Measurements from ENCODE around the gene RAX2.
"Not testable (repeated sequence)": the region's sequence is repeated elsewhere in the genome, so short reads cannot be mapped to it uniquely, and the experiment has no call there.

Gene RAX2

GRCh38 chr19:3778104-3778867, 6.3 kb upstream of the RAX2 start:
- DNase-seq (ENCODE audit: low read depth in 1 of 2, low spot score in 1 of 2): no peak

- no peak for DNase-seq (ENCODE audit: low read depth in 1 of 2, low spot score in 1 of 2)
Measured at GRCh38 chr19:3776479-3777040, 4.5 kb upstream of the RAX2 start.

GRCh38 chr19:3775831-3776230, 3.8 kb upstream of the RAX2 start:
- DNase-seq (ENCODE audit: low read depth in 1 of 2, low spot score in 1 of 2): no peak

- DNase-seq (ENCODE audit: low read depth in 1 of 2, low spot score in 1 of 2): no peak
Measured at GRCh38 chr19:3775374-3775711, 3.3 kb upstream of the RAX2 start.

- no peak for DNase-seq (ENCODE audit: low read depth in 1 of 2, low spot score in 1 of 2)
Measured at GRCh38 chr19:3774621-3775373, 2.8 kb upstream of the RAX2 start.

- no peak for DNase-seq (ENCODE audit: low read depth in 1 of 2, low spot score in 1 of 2)
Measured at GRCh38 chr19:3773814-3774515, 1.9 kb upstream of the RAX2 start.

GRCh38 chr19:3771000-3771905, 775 bp downstream of the RAX2 start:
- DNase-seq (ENCODE audit: low read depth in 1 of 2, low spot score in 1 of 2): no peak

GRCh38 chr19:3770136-3770999, 1.7 kb downstream of the RAX2 start:
- DNase-seq (ENCODE audit: low read depth in 1 of 2, low spot score in 1 of 2): no peak

GRCh38 chr19:3769494-3769893, 2.5 kb downstream of the RAX2 start:
- no peak for DNase-seq (ENCODE audit: low read depth in 1 of 2, low spot score in 1 of 2)

GRCh38 chr19:3768748-3769099, 3.3 kb downstream of the RAX2 start:
- DNase-seq (ENCODE audit: low read depth in 1 of 2, low spot score in 1 of 2): no peak

- DNase-seq (ENCODE audit: low read depth in 1 of 2, low spot score in 1 of 2): no peak
Measured at GRCh38 chr19:3768015-3768747, 3.8 kb downstream of the RAX2 start.

- no peak for DNase-seq (ENCODE audit: low read depth in 1 of 2, low spot score in 1 of 2)
Measured at GRCh38 chr19:3767050-3767449, 5.0 kb downstream of the RAX2 start.

GRCh38 chr19:3766520-3766919, 5.5 kb downstream of the RAX2 start:
- DNase-seq (ENCODE audit: low read depth in 1 of 2, low spot score in 1 of 2): no peak

- DNase-seq (ENCODE audit: low read depth in 1 of 2, low spot score in 1 of 2): not testable (repeated sequence)
Measured at GRCh38 chr19:3765757-3766156, 6.3 kb downstream of the RAX2 start.

GRCh38 chr19:3765121-3765520, 6.9 kb downstream of the RAX2 start:
- DNase-seq (ENCODE audit: low read depth in 1 of 2, low spot score in 1 of 2): no peak

GRCh38 chr19:3762501-3763459, 9.2 kb downstream of the RAX2 start, which contains the start of gene MRPL54:
TSS of gene MRPL54 (plus strand) at chr19:3762682. CDS start at chr19:3762701, 19 bp downstream.
- peak; percentile 99 for DNase-seq (ENCODE audit: low read depth in 1 of 2, low spot score in 1 of 2)

- no peak for DNase-seq (ENCODE audit: low read depth in 1 of 2, low spot score in 1 of 2)
Measured at GRCh38 chr19:3762130-3762473, 9.9 kb downstream of the RAX2 start.
